Stimulated activated CD4-positive, alpha-beta T cell treated with anti-CD3 and anti-CD28 coated beads, TNF-alpha, amount 100 ng/mL, for 24 hours (primary cell): ENCODE data around the gene NECTIN3.

Experiments used
- DNase-seq, 3 experiments: peaks; one replicate each; pipeline ENCODE4 v3.0.0-alpha.2; 2020; ENCODE audit warnings: low read depth in 3 of 3

The NECTIN3 gene

GRCh38 chr3:111071257-111072030 is at the start of gene NECTIN3:
TSS of gene NECTIN3 (plus strand) at chr3:111071816. CDS start at chr3:111072018, 202 bp downstream.
- DNase-seq, result peak; percentile 71 to 82 (median 71)

DNA sequence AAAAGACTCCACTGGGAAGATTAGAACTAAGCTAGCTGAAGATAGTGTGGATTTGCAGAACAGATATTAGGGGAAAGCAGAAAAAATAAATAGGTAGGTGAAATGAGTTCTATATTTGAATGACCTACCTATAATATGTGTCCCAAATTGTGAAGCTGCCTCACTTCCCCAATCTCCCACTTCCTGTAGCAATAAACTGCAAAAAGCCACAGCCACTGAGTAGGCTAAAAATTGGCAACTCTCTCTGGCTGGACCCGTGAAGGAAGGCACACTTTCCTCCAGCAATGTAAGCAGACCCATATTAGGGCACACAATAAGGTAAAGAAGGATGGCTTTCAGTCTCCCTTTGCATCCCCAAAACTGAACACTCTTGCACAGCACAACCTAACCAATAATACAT is 43.7 kb upstream of the NECTIN3 start:
- no peak for DNase-seq

GRCh38 chr3:111031538-111031937 is 40.1 kb upstream of the NECTIN3 start:
- no peak for DNase-seq

- DNase-seq, result no peak
Observed at GRCh38 chr3:111032677-111033076, 38.9 kb upstream of the NECTIN3 start.

- DNase-seq, result no peak
Observed at GRCh38 chr3:111033470-111034050, 38.1 kb upstream of the NECTIN3 start.

DNA sequence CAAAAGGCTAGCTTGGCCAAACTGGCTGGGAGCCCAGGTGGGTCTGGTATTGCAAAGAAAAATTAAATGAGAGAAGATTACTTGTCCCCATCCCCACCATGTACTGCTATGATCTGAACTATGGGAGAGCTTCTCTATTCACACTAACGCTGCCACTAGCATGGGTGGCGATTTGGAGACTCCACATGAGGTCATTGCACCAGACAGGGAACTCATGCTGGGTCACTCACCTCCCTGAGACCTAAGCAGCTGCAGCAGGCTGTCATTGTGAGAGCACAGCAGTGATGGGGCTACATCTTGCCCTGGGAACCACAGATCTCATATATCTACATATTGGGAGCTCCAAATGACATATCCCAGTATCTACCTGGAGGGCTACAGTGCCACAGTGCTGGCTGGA is 36.3 kb upstream of the NECTIN3 start:
- DNase-seq, result no peak

GRCh38 chr3:111035902-111036301 is 35.7 kb upstream of the NECTIN3 start:
- DNase-seq, result no peak

GRCh38 chr3:111040959-111041358 is 30.7 kb upstream of the NECTIN3 start:
- no peak for DNase-seq

GRCh38 chr3:111045564-111045963 is 26.1 kb upstream of the NECTIN3 start:
- no peak for DNase-seq

GRCh38 chr3:111047042-111047441 is 24.6 kb upstream of the NECTIN3 start:
- DNase-seq, result no peak

DNA sequence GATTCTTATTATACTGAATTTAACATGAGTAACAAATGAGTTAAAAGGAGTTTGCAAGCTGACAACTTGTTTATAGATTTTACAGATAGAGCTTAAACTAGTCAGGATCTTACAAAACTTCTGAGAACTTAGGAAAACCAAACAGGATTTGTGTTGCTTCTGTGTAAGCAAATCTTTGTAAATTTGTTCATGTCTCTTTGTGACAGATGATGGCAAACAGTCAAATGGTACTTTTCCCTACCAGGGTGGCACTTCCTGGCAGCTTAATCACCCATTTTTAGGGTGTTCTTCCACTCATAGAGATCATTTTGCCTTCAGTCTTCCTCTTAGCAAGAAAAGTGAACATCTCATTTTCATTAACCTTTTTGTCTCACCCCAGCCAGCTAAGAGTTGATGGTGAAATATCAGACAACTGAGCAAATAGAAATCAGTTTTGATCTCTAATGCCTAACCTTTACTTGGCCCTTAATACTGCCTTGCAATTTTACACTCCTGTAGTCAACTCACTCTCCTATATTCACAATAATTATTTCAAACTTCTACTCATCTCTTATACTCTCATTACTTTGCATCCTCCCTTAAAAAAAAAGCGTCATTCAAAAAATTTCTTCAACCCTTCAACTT is 23.7 kb upstream of the NECTIN3 start:
- DNase-seq, result no peak

DNA sequence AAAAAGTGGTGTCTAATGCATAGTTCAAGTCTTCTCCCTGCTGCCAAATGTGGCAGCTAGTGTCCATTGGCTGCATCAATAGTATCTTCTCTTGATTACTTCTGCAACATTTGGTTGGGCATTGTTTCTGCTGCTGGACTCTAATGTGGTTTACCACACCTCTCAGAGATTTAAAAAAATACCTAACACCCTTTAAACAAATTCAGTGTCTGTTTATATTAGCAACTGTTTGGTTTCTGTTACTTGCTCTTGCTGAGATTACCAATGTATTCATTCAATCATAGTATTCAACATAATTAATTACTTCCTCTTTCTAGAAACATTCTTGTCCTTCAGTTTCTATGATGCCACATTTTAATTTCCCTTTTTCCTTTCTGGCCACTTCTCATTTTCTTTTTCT is 20.3 kb upstream of the NECTIN3 start:
- DNase-seq, result no peak

GRCh38 chr3:111068574-111068973 is 3.0 kb upstream of the NECTIN3 start:
- no peak for DNase-seq

- DNase-seq, result no peak
Observed at GRCh38 chr3:111069974-111070771, 1.4 kb upstream of the NECTIN3 start.

DNA sequence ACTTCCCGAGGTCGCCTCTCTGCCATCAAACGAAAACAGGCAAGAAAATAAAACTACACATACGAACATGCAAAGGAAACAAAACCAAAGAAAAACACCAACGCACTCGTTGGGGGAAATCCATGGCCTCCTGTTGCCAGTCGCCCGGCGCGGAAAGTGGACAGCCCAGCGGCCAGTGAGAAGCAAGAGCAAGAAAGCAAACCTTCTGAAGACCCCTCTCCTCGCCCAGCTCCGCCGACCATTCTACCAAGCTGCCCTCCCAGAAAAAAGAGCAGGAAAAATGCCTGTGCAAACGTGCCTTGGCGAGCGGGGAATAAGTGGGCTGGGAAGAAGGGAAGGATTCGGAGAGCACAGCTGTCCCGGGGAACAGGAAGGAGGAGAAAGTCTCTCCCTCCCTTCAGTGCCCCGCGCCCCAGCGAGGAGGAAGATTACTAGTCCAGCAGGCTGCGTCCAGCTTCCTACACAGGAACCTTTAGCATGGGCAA is 802 bp upstream of the NECTIN3 start:
- DNase-seq, result peak in 1 of 3 experiments; percentile 12

GRCh38 chr3:111072031-111072921 is 660 bp downstream of the NECTIN3 start:
- peak in 1 of 3 experiments; percentile 21 for DNase-seq

DNA sequence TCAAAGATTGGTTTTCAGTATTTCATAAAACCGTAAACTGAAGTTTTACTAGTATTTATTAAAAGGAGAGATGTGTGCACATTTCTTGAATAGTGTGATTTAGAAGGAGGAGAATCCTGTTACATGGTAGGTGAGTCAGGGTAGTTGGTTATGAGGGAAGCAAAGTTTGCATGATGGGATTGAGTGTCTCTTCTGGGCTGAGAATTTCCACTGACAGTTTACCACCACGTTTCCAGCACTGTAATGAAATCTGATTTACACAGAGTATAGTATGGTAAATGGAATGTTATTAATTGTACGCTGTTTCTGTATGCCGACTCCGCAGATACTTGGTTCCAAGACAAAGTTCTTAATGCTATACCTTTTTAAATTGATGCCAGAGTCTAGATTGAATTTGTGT is 1.6 kb downstream of the NECTIN3 start:
- no peak for DNase-seq

- no peak for DNase-seq
Observed at GRCh38 chr3:111076732-111077131, 5.1 kb downstream of the NECTIN3 start.

- DNase-seq, result no peak
Observed at GRCh38 chr3:111077369-111077768, 5.8 kb downstream of the NECTIN3 start.

GRCh38 chr3:111080413-111080812 is 8.8 kb downstream of the NECTIN3 start:
- no peak for DNase-seq

GRCh38 chr3:111081008-111081545 is 9.5 kb downstream of the NECTIN3 start:
- no peak for DNase-seq
